Measurements from ENCODE around the gene TWIST2.

Gene TWIST2

GRCh38 chr2:238865015-238865719, 17.3 kb downstream of the TWIST2 start:
- Histone ChIP-seq H3K4me2 (ENCODE audit: insufficient read depth, low read length, poor library complexity, severe bottlenecking) (no peak overlapping the region), H3K27me3 (ENCODE audit: control insufficient read depth in 3 of 3, insufficient read depth in 3 of 3, low read depth in 1 of 3, low read length in 3 of 3) (peaks cover 0 to 18% (median under 1%) of the 10 kb centered on the region in 3 experiments), H3K79me1 (ENCODE audit: low read depth, low read length) (peaks cover 1% of the 10 kb centered on the region), H2BK12ac (ENCODE audit: low read length) (peak overlapping the region; percentile 93), H3K23ac (ENCODE audit: low read depth, low read length, poor library complexity) (no peak overlapping the region), H3K9ac (ENCODE audit: low read depth, low read length, poor library complexity) (no peak overlapping the region), H2BK15ac (ENCODE audit: low read length) (peak overlapping the region; percentile 96), H4K91ac (ENCODE audit: low read depth, low read length, poor library complexity) (peak overlapping the region; percentile 64), H2BK5ac (ENCODE audit: low read length) (peak overlapping the region; percentile 79), H4K8ac (ENCODE audit: low read depth, low read length) (no peak overlapping the region), H3K18ac (ENCODE audit: low read length) (peak overlapping the region; percentile 88), H3K4me3 (ENCODE audit: low read length in 2 of 2) (no peak overlapping the region), H3K9me3 (replicated peaks in 1 of 2; ENCODE audit: control insufficient read depth in 2 of 2, insufficient read depth in 1 of 2, low read depth in 1 of 2, low read length in 2 of 2) (peaks cover 0 to 2% of the 10 kb centered on the region in 2 donors), H3K36me3 (replicated peaks in 1 of 2; ENCODE audit: control insufficient read depth in 2 of 2, insufficient read depth in 2 of 2, low read length in 2 of 2) (peaks cover 0 to 2% of the 10 kb centered on the region in 2 donors), H2BK120ac (ENCODE audit: low read depth, low read length) (peak overlapping the region; percentile 99), H3K4ac (ENCODE audit: low read length) (no peak overlapping the region), H2AFZ (ENCODE audit: low read length) (peak overlapping the region; percentile 93), H3K4me1 (ENCODE audit: control insufficient read depth in 2 of 2, insufficient read depth in 1 of 2, low read depth in 1 of 2, low read length in 2 of 2) (peaks cover 10 to 28% of the 10 kb centered on the region in 2 donors), H3K14ac (ENCODE audit: low read length) (peak overlapping the region; percentile 75), H3K27ac (replicated peaks; ENCODE audit: low read length) (no peak overlapping the region), H2AK5ac (ENCODE audit: low read depth, low read length) (peak overlapping the region; percentile 99)
- no peak for DNase-seq (ENCODE audit: low spot score)
- WGBS, 2 donors (ENCODE audit: extremely low coverage in 2 of 2, insufficient read length in 2 of 2, insufficient replicate concordance in 1 of 2) = no CpG with 5 or more reads among the region's 17 CpGs

GRCh38 chr2:238865744-238866355, 18.0 kb downstream of the TWIST2 start:
- H3K18ac ChIP-seq (ENCODE audit: low read length) = peak overlapping the region; percentile 79
- H3K14ac ChIP-seq (ENCODE audit: low read length) = peak overlapping the region; percentile 47
- peak overlapping the region; percentile 99 for H2BK120ac ChIP-seq (ENCODE audit: low read depth, low read length)
- H3K4me3 ChIP-seq (ENCODE audit: low read length in 2 of 2) = no peak overlapping the region
- H3K27ac ChIP-seq (replicated peaks; ENCODE audit: low read length) = no peak overlapping the region
- peaks cover 0 to 2% of the 10 kb centered on the region in 2 donors for H3K9me3 ChIP-seq (replicated peaks in 1 of 2; ENCODE audit: control insufficient read depth in 2 of 2, insufficient read depth in 1 of 2, low read depth in 1 of 2, low read length in 2 of 2)
- peaks cover 10 to 28% of the 10 kb centered on the region in 2 donors for H3K4me1 ChIP-seq (ENCODE audit: control insufficient read depth in 2 of 2, insufficient read depth in 1 of 2, low read depth in 1 of 2, low read length in 2 of 2)
- no peak overlapping the region for H3K23ac ChIP-seq (ENCODE audit: low read depth, low read length, poor library complexity)
- peak overlapping the region; percentile 93 for H2AK5ac ChIP-seq (ENCODE audit: low read depth, low read length)
- peaks cover 0 to 16% (median 0%) of the 10 kb centered on the region in 3 experiments for H3K27me3 ChIP-seq (ENCODE audit: control insufficient read depth in 3 of 3, insufficient read depth in 3 of 3, low read depth in 1 of 3, low read length in 3 of 3)
- H4K91ac ChIP-seq (ENCODE audit: low read depth, low read length, poor library complexity) = no peak overlapping the region
- H2BK12ac ChIP-seq (ENCODE audit: low read length) = peak overlapping the region; percentile 93
- WGBS, 2 donors (ENCODE audit: extremely low coverage in 2 of 2, insufficient read length in 2 of 2, insufficient replicate concordance in 1 of 2) = no CpG with 5 or more reads among the region's 15 CpGs
- no peak overlapping the region for H3K4ac ChIP-seq (ENCODE audit: low read length)
- no peak overlapping the region for H4K8ac ChIP-seq (ENCODE audit: low read depth, low read length)
- peak overlapping the region; percentile 96 for H2BK15ac ChIP-seq (ENCODE audit: low read length)
- no peak overlapping the region for H3K9ac ChIP-seq (ENCODE audit: low read depth, low read length, poor library complexity)
- H3K36me3 ChIP-seq (replicated peaks in 1 of 2; ENCODE audit: control insufficient read depth in 2 of 2, insufficient read depth in 2 of 2, low read length in 2 of 2) = peaks cover 0 to 2% of the 10 kb centered on the region in 2 donors
- no peak for DNase-seq (ENCODE audit: low spot score)
- H2BK5ac ChIP-seq (ENCODE audit: low read length) = no peak overlapping the region
- H2AFZ ChIP-seq (ENCODE audit: low read length) = no peak overlapping the region
- peaks cover 1% of the 10 kb centered on the region for H3K79me1 ChIP-seq (ENCODE audit: low read depth, low read length)
- H3K4me2 ChIP-seq (ENCODE audit: insufficient read depth, low read length, poor library complexity, severe bottlenecking) = no peak overlapping the region

GRCh38 chr2:238866656-238867277, 18.9 kb downstream of the TWIST2 start:
- Histone ChIP-seq H3K18ac (ENCODE audit: low read length) (peak overlapping the region; percentile 70), H3K27ac (replicated peaks; ENCODE audit: low read length) (no peak overlapping the region)

More at GRCh38 chr2:238866656-238867277, 18.9 kb downstream of the TWIST2 start:
- H3K4ac ChIP-seq (ENCODE audit: low read length) = no peak overlapping the region
- H4K91ac ChIP-seq (ENCODE audit: low read depth, low read length, poor library complexity) = no peak overlapping the region
- peak overlapping the region; percentile 36 for H2AK5ac ChIP-seq (ENCODE audit: low read depth, low read length)
- H2BK15ac ChIP-seq (ENCODE audit: low read length) = peak overlapping the region; percentile 54
- no peak overlapping the region for H2AFZ ChIP-seq (ENCODE audit: low read length)
- peaks cover 0 to 2% of the 10 kb centered on the region in 2 donors for H3K9me3 ChIP-seq (replicated peaks in 1 of 2; ENCODE audit: control insufficient read depth in 2 of 2, insufficient read depth in 1 of 2, low read depth in 1 of 2, low read length in 2 of 2)
- H3K27me3 ChIP-seq (ENCODE audit: control insufficient read depth in 3 of 3, insufficient read depth in 3 of 3, low read depth in 1 of 3, low read length in 3 of 3) = peaks cover 0 to 16% (median 0%) of the 10 kb centered on the region in 3 experiments
- no peak overlapping the region for H2BK12ac ChIP-seq (ENCODE audit: low read length)
- H2BK120ac ChIP-seq (ENCODE audit: low read depth, low read length) = no peak overlapping the region
- no peak overlapping the region for H3K9ac ChIP-seq (ENCODE audit: low read depth, low read length, poor library complexity)
- DNase-seq (ENCODE audit: low spot score) = no peak
- H3K79me1 ChIP-seq (ENCODE audit: low read depth, low read length) = peaks cover 1% of the 10 kb centered on the region
- WGBS, 2 donors (ENCODE audit: extremely low coverage in 2 of 2, insufficient read length in 2 of 2, insufficient replicate concordance in 1 of 2) = no CpG with 5 or more reads among the region's 17 CpGs
- no peak overlapping the region for H3K14ac ChIP-seq (ENCODE audit: low read length)
- H3K4me3 ChIP-seq (ENCODE audit: low read length in 2 of 2) = no peak overlapping the region
- H4K8ac ChIP-seq (ENCODE audit: low read depth, low read length) = no peak overlapping the region
- H3K4me2 ChIP-seq (ENCODE audit: insufficient read depth, low read length, poor library complexity, severe bottlenecking) = no peak overlapping the region
- H2BK5ac ChIP-seq (ENCODE audit: low read length) = no peak overlapping the region
- H3K4me1 ChIP-seq (ENCODE audit: control insufficient read depth in 2 of 2, insufficient read depth in 1 of 2, low read depth in 1 of 2, low read length in 2 of 2) = peaks cover 10 to 28% of the 10 kb centered on the region in 2 donors
- peaks cover 0 to 2% of the 10 kb centered on the region in 2 donors for H3K36me3 ChIP-seq (replicated peaks in 1 of 2; ENCODE audit: control insufficient read depth in 2 of 2, insufficient read depth in 2 of 2, low read length in 2 of 2)
- no peak overlapping the region for H3K23ac ChIP-seq (ENCODE audit: low read depth, low read length, poor library complexity)

All from neuronal stem cell (in vitro differentiated cells).